GM18861 (cell line): ENCODE data around the gene C1orf53.
"Not testable (repeated sequence)": the region's sequence is repeated elsewhere in the genome, so short reads cannot be mapped to it uniquely, and the experiment has no call there.

Experiments
- ATAC-seq: cut with Tn5 transposase; IDR thresholded peaks from one replicate; pipeline ENCODE4 v1.9.1; 2021; ENCODE audit not compliant: unreplicated experiment

The C1orf53 gene

GRCh38 chr1:197902454-197903195, at the start of gene C1orf53:
C1orf53 (plus strand) TSS chr1:197902630; CDS start chr1:197902650, 20 bp downstream.
- peak; percentile 94 for ATAC-seq

- not testable (repeated sequence) for ATAC-seq
Measured at GRCh38 chr1:197855751-197856150, 46.7 kb upstream of the C1orf53 start.

DNA sequence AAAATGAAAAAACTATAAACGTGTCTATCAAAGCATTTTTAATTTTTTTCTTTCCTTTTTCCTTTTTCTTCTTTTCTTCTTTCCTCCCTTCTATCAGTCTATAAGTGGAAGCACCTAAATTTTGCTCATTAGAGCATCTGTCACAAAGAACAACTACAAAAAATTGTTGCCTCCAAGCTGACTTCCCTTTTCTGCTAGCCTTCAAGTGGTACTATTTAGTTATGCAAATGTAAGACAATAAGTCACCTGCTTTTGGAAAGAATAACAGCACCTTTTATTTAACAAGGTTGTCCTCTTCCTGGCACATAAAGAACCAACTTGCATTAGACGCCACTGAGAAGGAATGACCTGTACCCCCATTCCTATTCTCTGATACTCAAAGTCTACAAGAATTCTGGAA, 45.0 kb upstream of the C1orf53 start:
- no peak for ATAC-seq

DNA sequence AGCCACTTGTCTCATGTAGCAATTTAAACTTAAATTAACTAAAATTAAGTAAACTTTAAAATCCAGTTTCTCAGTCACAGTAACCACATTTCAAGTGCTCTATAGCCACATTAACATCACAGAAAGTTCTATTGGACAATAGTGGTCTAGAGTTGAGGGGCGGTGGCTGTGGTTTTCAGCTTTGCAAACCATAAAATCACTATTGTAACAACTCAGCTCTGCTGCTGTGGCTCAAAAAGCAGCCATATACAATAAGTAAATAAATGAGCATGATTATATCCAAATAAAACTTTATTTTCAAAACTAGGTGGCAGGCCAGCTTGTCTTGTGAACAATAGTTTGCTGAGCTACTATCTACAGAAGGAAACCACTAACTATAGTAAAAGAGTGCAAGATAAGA, 43.4 kb upstream of the C1orf53 start:
- ATAC-seq: no peak

- no peak for ATAC-seq
Measured at GRCh38 chr1:197862221-197862620, 40.2 kb upstream of the C1orf53 start.

GRCh38 chr1:197862671-197863070, 39.8 kb upstream of the C1orf53 start:
- ATAC-seq: peak; percentile 51

DNA sequence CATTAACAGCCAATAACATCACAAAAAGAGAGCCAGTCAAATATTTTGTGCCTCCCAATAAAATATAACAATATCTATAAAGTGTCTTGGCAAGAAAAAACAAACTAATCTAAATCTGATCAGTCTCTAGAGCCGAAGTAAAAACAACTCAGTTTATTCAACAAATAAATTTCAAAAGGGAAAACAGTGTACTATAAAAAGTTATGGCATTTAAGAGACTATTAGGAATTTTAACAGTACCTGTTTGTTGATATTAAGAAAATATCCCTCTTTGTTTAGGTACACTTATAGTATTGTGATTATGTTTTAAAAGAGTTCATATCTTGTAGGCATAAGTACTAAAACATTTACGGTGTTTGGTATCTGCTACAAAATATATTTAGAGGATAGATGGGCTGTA, 36.6 kb upstream of the C1orf53 start:
- ATAC-seq: no peak

GRCh38 chr1:197868751-197869489, 33.5 kb upstream of the C1orf53 start:
- ATAC-seq: peak; percentile 93

DNA sequence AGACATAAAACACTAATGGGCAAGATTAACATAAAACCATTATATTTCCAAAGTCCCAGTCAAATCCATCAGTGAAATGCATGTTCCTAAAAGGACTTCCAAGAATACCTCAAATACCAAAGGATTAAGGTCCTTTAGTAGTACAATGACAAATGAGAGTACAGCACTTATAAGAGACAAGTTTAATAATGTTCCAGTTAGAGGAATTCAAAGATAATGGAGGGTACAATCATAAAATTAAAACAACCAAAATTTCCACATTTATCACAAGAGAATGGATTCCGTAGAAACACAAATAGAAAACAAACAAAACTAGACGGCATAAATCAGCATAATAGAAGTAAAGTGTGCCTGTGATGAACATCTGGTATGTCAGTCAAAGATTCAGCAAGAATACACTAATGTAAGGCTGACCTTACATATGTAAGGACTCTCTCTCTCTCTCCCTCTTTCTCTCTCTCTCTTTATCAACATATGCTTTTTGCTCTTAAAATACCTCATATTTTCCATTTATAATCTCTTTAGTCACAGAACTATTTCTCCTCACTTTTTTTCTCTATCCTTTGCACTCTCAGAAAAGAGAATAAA, 32.8 kb upstream of the C1orf53 start:
- no peak for ATAC-seq

DNA sequence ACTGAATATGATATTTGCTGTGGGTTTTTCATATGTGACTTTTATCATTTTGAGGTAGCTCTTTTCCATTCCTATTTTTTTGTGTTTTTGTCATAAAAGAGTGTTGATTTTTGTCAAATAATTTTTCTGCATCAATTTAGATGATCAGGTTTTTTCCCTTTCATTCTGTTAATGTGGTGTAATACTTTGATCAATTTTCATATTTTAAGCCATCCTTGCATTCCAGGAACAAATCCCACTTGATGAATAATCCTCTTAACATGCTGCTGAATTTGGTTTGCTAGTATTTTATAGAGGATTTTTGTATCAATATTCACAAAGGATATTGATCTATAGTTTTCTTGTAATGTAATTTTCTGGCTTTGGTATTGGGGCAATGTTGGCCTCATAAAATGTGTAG, 25.5 kb upstream of the C1orf53 start:
- ATAC-seq: no peak

- not testable (repeated sequence) for ATAC-seq
Measured at GRCh38 chr1:197880385-197880784, 22.0 kb upstream of the C1orf53 start.

DNA sequence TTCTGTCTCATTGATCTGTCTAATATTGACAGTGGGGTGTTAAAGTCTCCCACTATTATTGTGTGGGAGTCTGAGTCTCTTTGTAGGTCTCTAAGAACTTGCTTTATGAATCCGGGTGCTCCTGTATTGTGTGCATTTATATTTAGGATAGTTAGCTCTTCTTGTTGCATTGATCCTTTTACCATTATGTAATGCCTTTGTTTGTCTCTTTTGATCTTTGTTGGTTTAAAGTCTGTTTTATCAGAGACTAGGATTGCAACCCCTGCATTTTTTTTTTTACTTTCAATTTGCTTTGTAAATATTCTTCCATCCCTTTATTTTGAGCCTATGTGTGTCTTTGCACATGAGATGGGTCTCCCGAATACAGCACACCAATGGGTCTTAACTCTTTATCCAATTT, 20.2 kb upstream of the C1orf53 start:
- ATAC-seq: not testable (repeated sequence)

DNA sequence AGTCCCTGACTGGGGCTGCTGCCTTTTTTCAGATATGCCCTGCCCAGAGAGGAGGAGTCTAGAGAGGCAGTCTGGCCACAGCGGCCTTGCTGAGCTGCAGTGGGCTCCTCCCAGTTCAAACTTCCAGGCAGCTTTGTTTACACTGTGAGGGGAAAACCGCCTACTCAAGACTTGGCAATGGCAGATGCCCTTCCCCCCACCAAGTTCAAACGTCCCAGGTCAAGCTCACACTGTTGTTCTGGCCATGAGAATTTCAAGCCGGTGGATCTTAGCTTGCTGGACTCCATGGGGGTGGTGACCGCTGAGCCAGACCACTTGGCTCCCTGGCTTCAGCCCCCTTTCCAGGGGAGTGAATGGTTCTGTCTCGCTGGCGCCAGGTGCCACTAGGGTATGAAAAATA, 18.3 kb upstream of the C1orf53 start:
- ATAC-seq: no peak

- no peak for ATAC-seq
Measured at GRCh38 chr1:197890936-197891335, 11.5 kb upstream of the C1orf53 start.

DNA sequence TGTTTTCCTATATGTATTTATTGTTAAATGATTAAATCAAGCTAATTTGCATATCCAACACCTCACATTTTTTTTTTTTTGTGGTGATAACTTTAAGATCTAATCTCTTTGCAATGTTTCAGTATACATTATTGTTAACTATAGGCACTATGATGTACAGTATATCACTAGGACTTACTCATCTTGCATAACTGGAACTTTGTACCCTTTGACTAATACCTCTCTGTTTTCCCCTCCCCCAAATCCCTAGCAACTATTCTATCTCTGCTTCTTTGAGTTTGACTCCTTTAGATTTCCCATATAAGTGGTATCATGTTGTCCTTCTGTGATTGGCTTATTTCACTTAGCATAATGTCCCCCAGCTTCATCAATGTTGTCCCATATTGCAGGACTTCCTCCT, 9.7 kb upstream of the C1orf53 start:
- no peak for ATAC-seq

DNA sequence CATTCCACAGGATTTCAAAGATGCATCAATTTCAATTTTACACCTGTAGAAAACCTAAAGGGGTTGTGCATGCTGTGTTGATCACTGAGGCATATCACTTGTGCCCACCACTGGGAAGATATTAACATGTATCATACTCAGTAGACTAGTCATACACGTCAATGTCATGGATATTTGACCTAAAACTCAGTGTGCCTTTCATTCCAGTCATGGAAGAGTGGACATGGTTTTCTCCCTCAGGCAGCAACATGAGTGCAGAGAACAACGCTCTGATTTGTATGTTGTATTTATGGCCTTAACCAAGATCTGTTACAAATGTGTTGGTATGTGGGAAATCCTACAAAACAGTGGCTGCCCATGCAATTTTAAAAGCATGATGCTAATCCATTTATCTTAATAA, 6.1 kb upstream of the C1orf53 start:
- ATAC-seq: no peak

- ATAC-seq: no peak
Measured at GRCh38 chr1:197899037-197899436, 3.4 kb upstream of the C1orf53 start.

- no peak for ATAC-seq
Measured at GRCh38 chr1:197902131-197902453, 338 bp upstream of the C1orf53 start.

DNA sequence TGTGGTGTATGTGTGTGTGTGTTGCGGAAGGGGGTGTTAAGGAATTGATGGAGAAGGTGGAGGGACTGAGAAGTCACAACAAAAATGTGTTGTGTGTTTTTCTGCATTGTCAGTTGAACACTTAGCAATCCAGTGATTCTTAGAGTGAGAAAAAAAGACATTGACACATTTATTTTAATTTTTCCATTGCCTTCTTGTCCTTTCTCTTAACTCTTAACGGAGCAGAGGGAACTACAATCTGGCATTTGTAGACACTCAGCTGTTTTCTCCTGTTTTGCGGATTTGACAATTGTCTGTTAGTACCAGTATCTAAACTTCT, 725 bp downstream of the C1orf53 start:
- ATAC-seq: no peak

DNA sequence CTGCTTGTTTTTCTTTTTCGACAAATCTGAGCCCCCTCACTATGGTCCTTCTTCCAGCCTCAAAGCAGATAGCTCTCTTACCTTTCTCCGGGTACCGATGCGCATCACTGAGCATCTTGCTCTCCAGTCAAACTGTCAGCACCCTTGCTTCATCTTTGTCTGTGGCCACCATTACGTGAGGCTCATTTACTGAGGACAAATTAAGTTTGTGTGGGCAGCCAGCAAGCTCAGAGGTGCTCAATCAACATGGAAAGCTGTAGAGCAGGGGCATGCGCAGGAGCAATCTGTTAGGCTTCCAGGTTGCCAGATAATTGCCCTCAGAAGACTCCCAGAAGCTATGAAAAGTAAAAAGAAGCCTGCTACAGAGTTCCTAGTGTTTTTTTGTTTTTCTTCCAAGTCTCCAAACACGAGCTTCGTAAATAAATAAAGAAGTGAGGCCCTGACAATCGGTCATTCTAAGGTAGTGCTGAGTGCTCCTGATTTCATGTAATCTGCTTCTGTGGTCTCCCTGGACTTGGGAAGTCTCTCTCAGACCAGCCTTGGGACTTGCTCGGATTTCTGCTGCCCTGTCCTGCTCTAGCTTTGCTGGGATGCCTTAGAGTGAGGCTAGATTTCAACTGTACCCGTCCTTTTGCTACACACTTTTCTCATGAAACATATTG, 1.8 kb downstream of the C1orf53 start:
- no peak for ATAC-seq

DNA sequence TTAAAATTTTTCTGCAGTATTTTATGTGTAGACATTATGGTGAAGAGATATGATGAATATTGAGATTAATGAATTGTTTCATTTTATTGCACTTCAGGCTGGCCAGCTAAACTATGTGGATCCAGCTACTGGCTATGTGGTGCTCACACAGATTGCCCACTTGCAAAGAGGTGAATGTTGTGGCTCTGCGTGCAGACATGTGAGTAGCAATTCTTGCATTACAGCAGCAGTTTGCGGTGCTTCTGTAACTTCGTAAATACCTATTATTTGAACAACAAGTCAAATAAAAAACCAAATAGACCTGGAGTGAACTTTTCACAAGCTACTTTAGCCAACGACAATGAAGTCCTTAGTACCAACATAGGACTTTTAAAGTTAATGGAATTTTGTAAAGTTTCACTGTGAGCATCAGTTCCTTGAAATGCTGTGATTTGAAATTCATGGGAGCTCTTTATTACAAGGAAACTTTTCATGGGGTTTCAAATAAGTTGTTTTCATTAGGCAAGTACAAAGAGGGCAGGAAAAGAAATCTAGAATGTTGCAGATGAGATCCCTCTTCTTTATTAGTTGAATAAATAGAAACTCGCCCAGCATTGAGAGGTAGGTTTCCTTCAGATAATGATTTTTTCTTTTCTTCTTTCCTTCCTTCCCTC, 3.4 kb downstream of the C1orf53 start:
- ATAC-seq: no peak
